Activated CD8-positive, alpha-beta T cell treated with anti-CD3 and anti-CD28 coated beads for 36 hours (primary cell): ENCODE results near the gene ORC6. TPM values are rescaled to one million over a fixed set of nuclear protein-coding genes. Genes with fewer than 3 reads are reported as not detected.

Source experiments
- ATAC-seq: fragments of 200-7000 bp; cut with Tn5 transposase; one replicate; pipeline ENCODE4 v1.10.0; 2021; ENCODE audit warnings: mild to moderate bottlenecking, moderate library complexity
- CTCF ChIA-PET: fragments of 350-600 bp; sonication (Branson Sonifier 250); formaldehyde crosslinking; loops from one replicate; lab custom pipeline; 2021; ENCODE audit warnings: antibody characterized with exemption; lab: Charles Lee
- POLR2A ChIA-PET: fragments of 350-600 bp; sonication (Branson Sonifier 250); formaldehyde crosslinking; loops from one replicate; lab custom pipeline; 2021; ENCODE audit warnings: antibody characterized with exemption; lab: Charles Lee
- DNase-seq: peaks from one replicate; pipeline ENCODE4 v3.0.0-alpha.2; 2020
- H3K27ac Mint-ChIP-seq: one replicate; pipeline ENCODE4 v1.8.0; 2021; ENCODE audit warnings: mild to moderate bottlenecking, mixed read lengths
- H3K27me3 Mint-ChIP-seq: one replicate; pipeline ENCODE4 v1.8.0; 2021; ENCODE audit warnings: mixed read lengths
- H3K36me3 Mint-ChIP-seq: one replicate; pipeline ENCODE4 v1.8.0; 2021; ENCODE audit warnings: low read depth, mixed read lengths
- H3K4me1 Mint-ChIP-seq: one replicate; pipeline ENCODE4 v1.8.0; 2021; ENCODE audit warnings: low read depth, mixed read lengths
- H3K4me3 Mint-ChIP-seq: one replicate; pipeline ENCODE4 v1.8.0; 2021; ENCODE audit warnings: mild to moderate bottlenecking, moderate library complexity, mixed read lengths
- H3K9me3 Mint-ChIP-seq: one replicate; pipeline ENCODE4 v1.8.0; 2021; ENCODE audit warnings: mixed read lengths
- CTCF ChIP-seq: fragments of 200-600 bp; IDR thresholded peaks from one replicate; pipeline ENCODE4 v1.8.0; 2022; ENCODE audit warnings: antibody characterized with exemption, mild to moderate bottlenecking
- intact Hi-C: fragments of 100-400 bp; cut with micrococcal nuclease; formaldehyde crosslinking; loops from one replicate; pipeline ENCODE4 v1.10.0; 2022
- total RNA-seq, 2 experiments: library from RNA; stranded (reverse); gene quantifications; one replicate each; pipeline ENCODE4 v1.2.3, GENCODE V29; 2021

ORC6 gene
- total RNA-seq, 2 experiments from 2014 or later, result 49.2 to 51.6 TPM

- no peak overlapping the region for H3K27ac Mint-ChIP-seq
- DNase-seq, result peak; percentile 7
- no peaks in the 10 kb centered on the region for H3K27me3 Mint-ChIP-seq
- no peaks in the 10 kb centered on the region for H3K9me3 Mint-ChIP-seq
- TF ChIP-seq CTCF, result no peak
- H3K36me3 Mint-ChIP-seq, result no peaks in the 10 kb centered on the region
- no peak overlapping the region for H3K4me3 Mint-ChIP-seq
- intact Hi-C loops, result no loop called here
- POLR2A ChIA-PET, result interaction anchor here (0.7 to 1.0 kb wide), 2 partner anchors 12 to 45 kb away, joined by 4 read pairs; no protein-coding TSS in a partner anchor
- peaks cover 4% of the 10 kb centered on the region for H3K4me1 Mint-ChIP-seq
- CTCF ChIA-PET, result interaction anchor here (0.9 kb wide), 1 partner anchor 187 kb away, joined by 3 read pairs; no protein-coding TSS in a partner anchor
- no peak for ATAC-seq
Observed at GRCh38 chr16:46743232-46743719, 53.8 kb downstream of the ORC6 start.

- intact Hi-C loops, result no loop called here
- no peak overlapping the region for H3K27ac Mint-ChIP-seq
- no peaks in the 10 kb centered on the region for H3K9me3 Mint-ChIP-seq
- H3K4me3 Mint-ChIP-seq, result no peak overlapping the region
- ATAC-seq (no peak), DNase-seq (no peak)
- H3K4me1 Mint-ChIP-seq, result peaks cover 4% of the 10 kb centered on the region
- H3K36me3 Mint-ChIP-seq, result no peaks in the 10 kb centered on the region
- TF ChIP-seq CTCF, result no peak
- H3K27me3 Mint-ChIP-seq, result no peaks in the 10 kb centered on the region
- ChIA-PET CTCF (no interaction called here), POLR2A (no interaction called here)
Observed at GRCh38 chr16:46745617-46746016, 56.2 kb downstream of the ORC6 start.

GRCh38 chr16:46746821-46747776 lies 57.6 kb downstream of the ORC6 start:
- no peaks in the 10 kb centered on the region for H3K9me3 Mint-ChIP-seq
- H3K36me3 Mint-ChIP-seq, result no peaks in the 10 kb centered on the region
- H3K4me3 Mint-ChIP-seq, result no peak overlapping the region
- POLR2A ChIA-PET, result no interaction called here
- intact Hi-C loops, result no loop called here
- TF ChIP-seq CTCF, result no peak
- no peaks in the 10 kb centered on the region for H3K27me3 Mint-ChIP-seq
- CTCF ChIA-PET, result no interaction called here
- no peak for DNase-seq
- H3K27ac Mint-ChIP-seq, result no peak overlapping the region
- H3K4me1 Mint-ChIP-seq, result peaks cover 4% of the 10 kb centered on the region
- no peak for ATAC-seq

Other genes starting within 250 kb of the ORC6 start
- gene SHCBP1, start 68.3 kb upstream of the ORC6 start, total RNA-seq, result 10 to 100 TPM; 37.0 to 37.6 TPM
- 10 to 100 TPM; 83.4 to 94.9 TPM for gene VPS35, start 481 bp upstream of the ORC6 start, total RNA-seq
- under 1 TPM in 1 of 2 experiments, not detected in 1; 0.11 TPM for gene MYLK3, start 58.7 kb downstream of the ORC6 start, total RNA-seq
- 10 to 100 TPM; 12.5 to 14.7 TPM for gene C16orf87, start 141.5 kb downstream of the ORC6 start, total RNA-seq
- 10 to 100 TPM; 39.3 to 50.6 TPM for gene GPT2, start 194.7 kb downstream of the ORC6 start, total RNA-seq